Mesendoderm (in vitro differentiated cells): Measurements from ENCODE around the gene SMO. TPM values are rescaled to one million over a fixed set of nuclear protein-coding genes. Genes with fewer than 3 reads are reported as not detected.

Experiments
- DNase-seq: peaks from one replicate; pipeline ENCODE4 v3.0.0; 2013
- H2AK5ac ChIP-seq: 2 replicates; pipeline ENCODE4 v1.6.1; 2013; ENCODE audit warnings: low read length, inconsistent platforms
- H2BK120ac ChIP-seq: 2 replicates; pipeline ENCODE4 v1.6.1; 2013; ENCODE audit warnings: low read depth, mild to moderate bottlenecking, low read length, moderate library complexity, mixed read lengths
- H2BK15ac ChIP-seq: replicated peaks from 2 replicates; pipeline ENCODE4 v1.6.1; 2013; ENCODE audit warnings: low read depth, mild to moderate bottlenecking, moderate library complexity
- H2BK5ac ChIP-seq: 2 replicates; pipeline ENCODE4 v1.6.1; 2013; ENCODE audit warnings: low read length, inconsistent platforms
- H3K18ac ChIP-seq: 2 replicates; pipeline ENCODE4 v1.6.1; 2013; ENCODE audit warnings: mild to moderate bottlenecking, low read length, mixed read lengths
- H3K23ac ChIP-seq: one replicate; pipeline ENCODE4 v1.6.1; 2013; ENCODE audit warnings: low read length
- H3K27ac ChIP-seq: 2 replicates; pipeline ENCODE4 v1.5.1; 2013; ENCODE audit warnings: low read depth, mild to moderate bottlenecking, inconsistent platforms, low read length, moderate library complexity
- H3K27me3 ChIP-seq: 2 replicates; pipeline ENCODE4 v1.6.1; 2013; ENCODE audit warnings: low read length, control low read depth, mild to moderate bottlenecking, inconsistent platforms; ENCODE audit not compliant: insufficient read depth, poor library complexity
- H3K36me3 ChIP-seq: 2 replicates; pipeline ENCODE4 v1.6.1; 2013; ENCODE audit warnings: low read length, inconsistent platforms; ENCODE audit not compliant: control insufficient read depth, insufficient read depth
- H3K4ac ChIP-seq: one replicate; pipeline ENCODE4 v1.6.1; 2013; ENCODE audit warnings: low read depth, mild to moderate bottlenecking, low read length, moderate library complexity
- H3K4me1 ChIP-seq: 2 replicates; pipeline ENCODE4 v1.6.1; 2013; ENCODE audit warnings: low read depth, low read length, inconsistent platforms; ENCODE audit not compliant: control insufficient read depth
- H3K4me2 ChIP-seq: 2 replicates; pipeline ENCODE4 v1.6.1; 2013; ENCODE audit warnings: low read length
- H3K4me3 ChIP-seq: 2 replicates; pipeline ENCODE4 v1.5.1; 2013; ENCODE audit warnings: mild to moderate bottlenecking, low read length
- H3K56ac ChIP-seq: one replicate; pipeline ENCODE4 v1.6.1; 2013; ENCODE audit warnings: low read length
- H3K79me1 ChIP-seq: 2 replicates; pipeline ENCODE4 v1.6.1; 2013; ENCODE audit warnings: low read length, inconsistent platforms
- H3K79me2 ChIP-seq: 2 replicates; pipeline ENCODE4 v1.6.1; 2013; ENCODE audit warnings: mild to moderate bottlenecking, low read length; ENCODE audit not compliant: control insufficient read depth, insufficient read depth
- H3K9ac ChIP-seq: 2 replicates; pipeline ENCODE4 v1.6.1; 2013; ENCODE audit warnings: low read length, inconsistent platforms
- H4K5ac ChIP-seq: one replicate; pipeline ENCODE4 v1.6.1; 2013; ENCODE audit warnings: low read length
- H4K8ac ChIP-seq: one replicate; pipeline ENCODE4 v1.6.1; 2013; ENCODE audit warnings: low read depth, mild to moderate bottlenecking, control low read depth, low read length, moderate library complexity
- WGBS: extraction: QIAGEN DNeasy Blood & Tissue Kit; methylation state at CpG from one replicate; pipeline ENCODE4 v1.1.7; 2013; ENCODE audit warnings: low lambda C conversion rate, missing lambda C conversion rate; ENCODE audit not compliant: insufficient coverage; ENCODE audit errors: extremely low coverage; 5-methylcytosine and 5-hydroxymethylcytosine counted together
- small RNA-seq: library from polyadenylated mRNA; stranded (forward); fragments of <200 nt; extraction: miRNeasy Mini kit (QIAGEN cat#:217004); gene quantifications from one replicate; pipeline ENCODE3, GENCODE V24; 2013; ENCODE audit not compliant: insufficient read depth

The SMO gene

GRCh38 chr7:129256221-129256620 is 67.8 kb downstream of the SMO start:
- no peak overlapping the region for H2AK5ac ChIP-seq
- no peak overlapping the region for H3K27ac ChIP-seq
- H2BK5ac ChIP-seq, result no peak overlapping the region
- H3K56ac ChIP-seq, result no peak overlapping the region
- no peak overlapping the region for H2BK15ac ChIP-seq
- no peak overlapping the region for H3K4ac ChIP-seq
- no peak overlapping the region for H3K4me3 ChIP-seq
- H3K27me3 ChIP-seq, result no peaks in the 10 kb centered on the region
- H3K18ac ChIP-seq, result no peak overlapping the region
- no peak overlapping the region for H3K23ac ChIP-seq
- DNase-seq, result no peak
- no peak overlapping the region for H3K4me2 ChIP-seq
- H3K9ac ChIP-seq, result no peak overlapping the region
- no peak overlapping the region for H2BK120ac ChIP-seq
- no peak overlapping the region for H4K8ac ChIP-seq
- H3K79me2 ChIP-seq, result no peaks in the 10 kb centered on the region
- H3K79me1 ChIP-seq, result no peaks in the 10 kb centered on the region
- no CpG with 5 or more reads among the region's 2 CpGs for WGBS
- no peaks in the 10 kb centered on the region for H3K36me3 ChIP-seq
- no peak overlapping the region for H4K5ac ChIP-seq
- H3K4me1 ChIP-seq, result peaks cover 3% of the 10 kb centered on the region

DNA sequence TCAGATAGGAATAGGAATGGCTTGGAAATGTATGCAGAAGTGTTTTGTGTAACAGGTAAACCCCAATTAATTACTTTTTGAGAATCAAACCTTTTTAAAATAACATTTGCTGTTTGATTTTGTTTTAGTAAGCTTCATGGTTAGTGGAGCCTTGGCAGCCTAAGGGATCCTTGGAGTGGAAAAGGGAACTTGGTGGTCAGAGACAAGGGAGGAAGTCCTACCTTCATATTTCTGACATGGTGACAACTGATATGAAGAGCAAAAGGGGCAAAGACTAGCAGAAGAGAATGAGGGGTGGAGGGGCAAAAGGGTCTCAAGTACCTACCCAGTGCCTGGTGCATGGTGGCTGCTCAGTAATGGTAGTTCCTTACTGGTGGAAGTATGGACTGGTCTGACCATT is 68.7 kb downstream of the SMO start:
- H2BK15ac ChIP-seq, result no peak overlapping the region
- no peak overlapping the region for H3K23ac ChIP-seq
- no peak overlapping the region for H3K56ac ChIP-seq
- no peaks in the 10 kb centered on the region for H3K27me3 ChIP-seq
- no peak overlapping the region for H4K8ac ChIP-seq
- no peak overlapping the region for H2BK120ac ChIP-seq
- no peak overlapping the region for H3K18ac ChIP-seq
- H3K4me3 ChIP-seq, result no peak overlapping the region
- H3K79me2 ChIP-seq, result no peaks in the 10 kb centered on the region
- H3K4me1 ChIP-seq, result peaks cover 3% of the 10 kb centered on the region
- DNase-seq, result no peak
- no peaks in the 10 kb centered on the region for H3K36me3 ChIP-seq
- no peak overlapping the region for H2BK5ac ChIP-seq
- no peak overlapping the region for H2AK5ac ChIP-seq
- H3K4ac ChIP-seq, result no peak overlapping the region
- no peak overlapping the region for H3K9ac ChIP-seq
- H3K4me2 ChIP-seq, result no peak overlapping the region
- H4K5ac ChIP-seq, result no peak overlapping the region
- H3K27ac ChIP-seq, result no peak overlapping the region
- no peaks in the 10 kb centered on the region for H3K79me1 ChIP-seq

DNA sequence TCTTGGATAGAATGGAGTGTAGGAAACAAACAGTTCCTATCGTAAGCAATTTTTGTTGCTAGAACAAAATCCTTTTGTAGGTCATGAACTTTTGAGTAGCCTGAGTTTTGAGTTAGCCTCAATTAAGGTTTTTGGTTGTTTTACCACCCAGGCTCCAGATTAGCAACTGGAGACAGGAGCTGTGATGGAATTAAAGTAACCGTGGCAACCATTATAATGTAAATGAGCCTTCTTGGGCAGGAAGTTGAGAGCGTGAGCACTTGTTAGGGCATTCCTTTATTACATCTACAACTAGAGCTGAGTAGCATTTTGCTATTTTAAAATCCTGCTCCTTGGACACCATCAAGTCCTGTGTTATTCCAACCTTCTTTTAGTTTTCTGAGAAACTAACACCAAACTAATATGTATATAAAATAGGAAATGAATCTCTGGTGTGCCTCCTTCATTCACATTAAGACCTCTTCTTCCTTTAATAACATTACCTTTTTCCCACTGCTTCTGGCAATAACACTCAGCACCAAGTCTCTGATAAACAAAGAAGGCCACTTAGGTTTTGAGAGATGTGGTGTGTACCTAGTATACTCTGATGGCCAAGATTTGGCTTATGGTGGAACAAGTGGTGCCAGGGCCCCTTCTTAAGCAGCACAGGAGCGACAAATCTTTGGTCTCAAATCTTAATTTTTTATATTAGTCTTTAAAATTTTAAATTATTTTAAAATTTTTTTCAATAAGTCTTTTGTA is 70.4 kb downstream of the SMO start:
- DNase-seq, result peak; percentile 97
- Histone ChIP-seq H3K56ac (no peak overlapping the region), H3K18ac (no peak overlapping the region), H3K27me3 (no peaks in the 10 kb centered on the region), H3K23ac (no peak overlapping the region), H2BK120ac (no peak overlapping the region), H3K4me3 (no peak overlapping the region), H2AK5ac (no peak overlapping the region), H3K27ac (peak overlapping the region; percentile 75), H4K8ac (no peak overlapping the region), H3K79me2 (no peaks in the 10 kb centered on the region), H4K5ac (no peak overlapping the region), H2BK5ac (no peak overlapping the region), H3K4ac (no peak overlapping the region), H2BK15ac (no peak overlapping the region), H3K4me2 (no peak overlapping the region), H3K36me3 (no peaks in the 10 kb centered on the region), H3K79me1 (no peaks in the 10 kb centered on the region), H3K4me1 (peaks cover 3% of the 10 kb centered on the region), H3K9ac (no peak overlapping the region)
- WGBS, result no CpG with 5 or more reads among the region's 4 CpGs

- H3K56ac ChIP-seq, result no peak overlapping the region
- H3K23ac ChIP-seq, result no peak overlapping the region
- H3K79me2 ChIP-seq, result no peaks in the 10 kb centered on the region
- no CpG with 5 or more reads among the region's 2 CpGs for WGBS
- H3K79me1 ChIP-seq, result no peaks in the 10 kb centered on the region
- H3K4me1 ChIP-seq, result peaks cover 3% of the 10 kb centered on the region
- no peak for DNase-seq
- H3K27ac ChIP-seq, result no peak overlapping the region
- H2BK120ac ChIP-seq, result no peak overlapping the region
- H2BK5ac ChIP-seq, result no peak overlapping the region
- no peaks in the 10 kb centered on the region for H3K27me3 ChIP-seq
- H3K4me3 ChIP-seq, result no peak overlapping the region
- no peak overlapping the region for H4K5ac ChIP-seq
- H2AK5ac ChIP-seq, result no peak overlapping the region
- H2BK15ac ChIP-seq, result no peak overlapping the region
- no peak overlapping the region for H3K4me2 ChIP-seq
- H3K9ac ChIP-seq, result no peak overlapping the region
- H4K8ac ChIP-seq, result no peak overlapping the region
- no peak overlapping the region for H3K4ac ChIP-seq
- no peak overlapping the region for H3K18ac ChIP-seq
- no peaks in the 10 kb centered on the region for H3K36me3 ChIP-seq
These were observed 73.9 kb downstream of the SMO start for GRCh38 chr7:129262324-129262723.

Small RNA genes within 50 kb of the gene (small RNA-seq; reads per million reads assigned to genes)
- not detected for gene RNY1P11
